ENCODE results near the gene ZNF549. TPM values are rescaled to one million over a fixed set of nuclear protein-coding genes. Genes with fewer than 3 reads are reported as not detected.

The ZNF549 gene
- total and polyA plus RNA-seq, 2 donors (not counting 3 experiments of a cell fraction or from before 2014, with no cell fraction given) = 1.4 to 3.5 TPM

GRCh38 chr19:57570707-57571106 lies 43.6 kb downstream of the ZNF549 start:
- no peak overlapping the region for H3K27ac ChIP-seq (ENCODE audit: insufficient read depth, low read depth, low read length)
- no peaks in the 10 kb centered on the region for H3K9me1 ChIP-seq (replicated peaks; ENCODE audit: control insufficient read depth, extremely low read depth, insufficient read depth, low read length)
- no peaks in the 10 kb centered on the region for H3K4me1 ChIP-seq (ENCODE audit: control insufficient read depth, extremely low read depth, insufficient read depth, low read length)
- no peak overlapping the region for H3K4me2 ChIP-seq (ENCODE audit: insufficient read depth, low read length)
- no peak overlapping the region for H2AFZ ChIP-seq (ENCODE audit: low read depth, low read length)
- DNase-seq (ENCODE audit: low read depth, low spot score) = no peak
- POLR2A ChIA-PET = no interaction called here
- TF ChIP-seq MAX (IDR thresholded peaks at IDR 0.05; ENCODE audit: insufficient read depth, insufficient read length) (no peak), CTCF (IDR thresholded peaks at IDR 0.05; ENCODE audit: extremely low read depth in 1 of 2, insufficient read depth in 1 of 2, low read depth in 1 of 2, low read length in 2 of 2) (no peak), POLR2AphosphoS5 (IDR thresholded peaks at IDR 0.05; ENCODE audit: insufficient read depth, low read depth, low read length) (no peak), POLR2A (IDR thresholded peaks at IDR 0.05; ENCODE audit: low read depth, low read length) (no peak), JUN (IDR thresholded peaks at IDR 0.05; ENCODE audit: borderline replicate concordance, insufficient read depth, insufficient read length, low read depth) (no peak), MYC (IDR thresholded peaks at IDR 0.05; ENCODE audit: low read depth, low read length) (no peak), GATA2 (IDR thresholded peaks at IDR 0.05; ENCODE audit: insufficient read depth, insufficient read length, low read depth, low read length) (no peak), FOS (IDR thresholded peaks at IDR 0.05; ENCODE audit: borderline replicate concordance, insufficient read depth, low read length) (no peak)
- BruUV-seq (replicated peaks) = no TSS peak
- H3K36me3 ChIP-seq (ENCODE audit: control insufficient read depth in 2 of 2, extremely low read depth in 1 of 2, insufficient read depth in 2 of 2, low read length in 2 of 2) = peaks cover 7 to 28% of the 10 kb centered on the region in 2 experiments
- no peak for FAIRE-seq
- H4K20me1 ChIP-seq (replicated peaks; ENCODE audit: control insufficient read depth, extremely low read depth, insufficient read depth, low read length) = no peaks in the 10 kb centered on the region
- CTCF ChIA-PET = no interaction called here
- dilution Hi-C loops (cut with MboI; ENCODE audit: extremely low pct_ligation_motif_present, low sequenced_read_pairs) = no loop called here
- no peaks in the 10 kb centered on the region for H3K27me3 ChIP-seq (ENCODE audit: control insufficient read depth in 2 of 2, insufficient read depth in 2 of 2, low read length in 2 of 2)
- H3K79me2 ChIP-seq (ENCODE audit: control insufficient read depth, insufficient read depth, low read length) = no peaks in the 10 kb centered on the region
- intact Hi-C loops (cut with micrococcal nuclease) = no loop called here
- no peak overlapping the region for H3K9ac ChIP-seq (replicated peaks; ENCODE audit: extremely low read depth, insufficient read depth, low read length)
- peaks cover 34% of the 10 kb centered on the region for H3K9me3 ChIP-seq (replicated peaks; ENCODE audit: control insufficient read depth, insufficient read depth, low read length)
- no peak overlapping the region for H3K4me3 ChIP-seq (replicated peaks in 1 of 3; ENCODE audit: insufficient read depth in 1 of 3, low read depth in 1 of 3, low read length in 3 of 3)
